KMS-11 (cell line): ENCODE results near the gene CRACR2B.

Source experiments
- H2AFZ ChIP-seq: fragments of 200-600 bp; sonication (generic); 2 replicates; pipeline ENCODE4 v1.6.1; 2016; ENCODE audit warnings: antibody characterized with exemption, mixed run types, low read depth
- H3K27ac ChIP-seq: fragments of 200-600 bp; sonication (generic); 2 replicates; pipeline ENCODE4 v1.6.1; 2016; ENCODE audit warnings: mild to moderate bottlenecking, mixed run types
- H3K27me3 ChIP-seq: fragments of 200-600 bp; sonication (generic); 2 replicates; pipeline ENCODE4 v1.6.1; 2017; ENCODE audit warnings: mild to moderate bottlenecking, low read depth, mixed run types, moderate library complexity; ENCODE audit not compliant: insufficient read depth
- H3K36me3 ChIP-seq: fragments of 200-600 bp; sonication (generic); 2 replicates; pipeline ENCODE4 v1.6.1; 2017; ENCODE audit warnings: mild to moderate bottlenecking, mixed run types; ENCODE audit not compliant: insufficient read depth
- H3K4me1 ChIP-seq: fragments of 200-600 bp; sonication (generic); 2 replicates; pipeline ENCODE4 v1.6.1; 2016; ENCODE audit warnings: mild to moderate bottlenecking, low read depth, mixed run types; ENCODE audit not compliant: poor library complexity, severe bottlenecking
- H3K4me2 ChIP-seq: fragments of 200-600 bp; sonication (generic); 2 replicates; pipeline ENCODE4 v1.7.0; 2016; ENCODE audit warnings: mild to moderate bottlenecking, mixed run types
- H3K4me3 ChIP-seq: fragments of 200-600 bp; sonication (generic); IDR thresholded peaks from 2 replicates; pipeline ENCODE4 v1.6.1; 2017; ENCODE audit warnings: low read depth, low read length, mixed read lengths; ENCODE audit not compliant: insufficient read depth
- H3K79me2 ChIP-seq: fragments of 200-600 bp; sonication (generic); 2 replicates; pipeline ENCODE4 v1.6.1; 2016; ENCODE audit warnings: low read depth, mixed run types; ENCODE audit not compliant: insufficient read depth
- H3K9ac ChIP-seq: fragments of 200-600 bp; sonication (generic); 2 replicates; pipeline ENCODE4 v1.6.1; 2016; ENCODE audit warnings: mild to moderate bottlenecking, mixed run types
- H4K20me1 ChIP-seq: fragments of 200-600 bp; sonication (generic); 2 replicates; pipeline ENCODE4 v1.6.1; 2016; ENCODE audit warnings: mild to moderate bottlenecking, mixed run types; ENCODE audit not compliant: insufficient read depth
- TF ChIP-seq, protein P1 (sequence below): fragments of 200-600 bp; sonication (generic); conservative IDR thresholded peaks from 2 replicates; pipeline ENCODE4 v1.6.1; 2017; ENCODE audit warnings: low read depth, mild to moderate bottlenecking, antibody characterized with exemption, low read length, moderate library complexity, mixed read lengths

Gene CRACR2B

GRCh38 chr11:797296-798092, 30.2 kb upstream of the CRACR2B start:
- TF ChIP-seq, protein P1, sequence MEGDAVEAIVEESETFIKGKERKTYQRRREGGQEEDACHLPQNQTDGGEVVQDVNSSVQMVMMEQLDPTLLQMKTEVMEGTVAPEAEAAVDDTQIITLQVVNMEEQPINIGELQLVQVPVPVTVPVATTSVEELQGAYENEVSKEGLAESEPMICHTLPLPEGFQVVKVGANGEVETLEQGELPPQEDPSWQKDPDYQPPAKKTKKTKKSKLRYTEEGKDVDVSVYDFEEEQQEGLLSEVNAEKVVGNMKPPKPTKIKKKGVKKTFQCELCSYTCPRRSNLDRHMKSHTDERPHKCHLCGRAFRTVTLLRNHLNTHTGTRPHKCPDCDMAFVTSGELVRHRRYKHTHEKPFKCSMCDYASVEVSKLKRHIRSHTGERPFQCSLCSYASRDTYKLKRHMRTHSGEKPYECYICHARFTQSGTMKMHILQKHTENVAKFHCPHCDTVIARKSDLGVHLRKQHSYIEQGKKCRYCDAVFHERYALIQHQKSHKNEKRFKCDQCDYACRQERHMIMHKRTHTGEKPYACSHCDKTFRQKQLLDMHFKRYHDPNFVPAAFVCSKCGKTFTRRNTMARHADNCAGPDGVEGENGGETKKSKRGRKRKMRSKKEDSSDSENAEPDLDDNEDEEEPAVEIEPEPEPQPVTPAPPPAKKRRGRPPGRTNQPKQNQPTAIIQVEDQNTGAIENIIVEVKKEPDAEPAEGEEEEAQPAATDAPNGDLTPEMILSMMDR = no peak
- Histone ChIP-seq H3K79me2 (0 out of 2 replicates have a peak, but pooled peaks cover 4% of the 10 kb centered on the region), H3K9ac (peak overlapping the region; percentile 67), H3K4me1 (peaks cover 12% of the 10 kb centered on the region), H3K27me3 (no peaks in the 10 kb centered on the region), H4K20me1 (no peaks in the 10 kb centered on the region), H3K4me3 (peak overlapping the region; percentile 28), H3K27ac (peak overlapping the region; percentile 50), H3K36me3 (no peaks in the 10 kb centered on the region), H3K4me2 (peak overlapping the region; percentile 99), H2AFZ (peak overlapping the region; percentile 42)

- Histone ChIP-seq H3K79me2 (0 out of 2 replicates have a peak, but pooled peaks cover 4% of the 10 kb centered on the region), H3K4me3 (peak within 1 kb of the TSS; percentile 28), H2AFZ (peak within 1 kb of the TSS; percentile 42), H3K27me3 (no peaks in the 10 kb centered on the region), H3K9ac (peak within 1 kb of the TSS; percentile 67), H4K20me1 (no peaks in the 10 kb centered on the region), H3K4me1 (peaks cover 12% of the 10 kb centered on the region), H3K36me3 (no peaks in the 10 kb centered on the region), H3K27ac (peak within 1 kb of the TSS; percentile 50), H3K4me2 (peak within 1 kb of the TSS; percentile 99)
- TF ChIP-seq, protein P1 = peak; percentile 67
These were observed 29.5 kb upstream of the CRACR2B start, which contains the start of gene SLC25A22 for GRCh38 chr11:798093-798713. SLC25A22 (minus strand) TSS chr11:798281; CDS start chr11:795006, 3,275 bp downstream.

- Histone ChIP-seq H3K4me1 (peaks cover 21% of the 10 kb centered on the region), H3K36me3 (no peaks in the 10 kb centered on the region), H3K4me3 (no peak overlapping the region), H3K79me2 (0 out of 2 replicates have a peak, but pooled peaks cover 4% of the 10 kb centered on the region), H3K9ac (no peak overlapping the region), H3K27me3 (no peaks in the 10 kb centered on the region), H3K4me2 (no peak overlapping the region), H2AFZ (no peak overlapping the region), H3K27ac (no peak overlapping the region), H4K20me1 (no peaks in the 10 kb centered on the region)
- TF ChIP-seq, protein P1 = no peak
These were observed 27.9 kb upstream of the CRACR2B start for GRCh38 chr11:799641-800316.

DNA sequence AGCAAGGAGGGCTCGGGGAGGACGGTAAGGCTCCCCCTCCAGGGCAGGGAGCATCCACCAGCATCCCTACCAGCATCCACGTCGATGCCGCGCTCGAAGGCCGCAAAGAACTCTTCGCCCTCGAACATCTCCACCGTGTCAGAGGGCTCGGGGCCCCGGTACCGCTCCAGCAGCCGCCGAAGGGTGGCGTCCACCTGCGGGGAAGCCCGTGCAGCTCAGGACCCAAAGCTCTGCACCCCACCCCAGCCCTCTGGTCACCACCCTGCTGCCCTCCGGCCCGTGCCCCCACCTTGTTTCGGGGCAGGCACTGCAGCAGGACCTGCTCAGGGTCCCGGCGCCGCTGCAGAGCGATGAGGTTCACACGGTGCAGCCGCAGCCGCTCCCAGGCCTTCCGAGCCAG, 27.2 kb upstream of the CRACR2B start:
- no peak overlapping the region for H3K9ac ChIP-seq

More for the DNA sequence above, 27.2 kb upstream of the CRACR2B start:
- TF ChIP-seq, protein P1 = no peak
- Histone ChIP-seq H3K27ac (no peak overlapping the region), H3K4me3 (no peak overlapping the region), H3K4me2 (no peak overlapping the region), H3K36me3 (no peaks in the 10 kb centered on the region), H4K20me1 (no peaks in the 10 kb centered on the region), H3K27me3 (no peaks in the 10 kb centered on the region), H2AFZ (no peak overlapping the region), H3K79me2 (0 out of 2 replicates have a peak, but pooled peaks cover 4% of the 10 kb centered on the region), H3K4me1 (peaks cover 21% of the 10 kb centered on the region)
